SW480 (cell line): ENCODE results near the gene ETF1.
"Not testable (repeated sequence)": the region's sequence is repeated elsewhere in the genome, so short reads cannot be mapped to it uniquely, and the experiment has no call there.

ENCODE experiments used
- DNase-seq: peaks from one replicate; pipeline ENCODE4 v3.0.0-alpha.2; 2016; ENCODE audit warnings: low spot score

ETF1 gene

GRCh38 chr5:138528744-138529469 is 14.1 kb downstream of the ETF1 start:
- DNase-seq: no peak

- DNase-seq: no peak
Observed at GRCh38 chr5:138528208-138528607, 14.8 kb downstream of the ETF1 start.

DNA sequence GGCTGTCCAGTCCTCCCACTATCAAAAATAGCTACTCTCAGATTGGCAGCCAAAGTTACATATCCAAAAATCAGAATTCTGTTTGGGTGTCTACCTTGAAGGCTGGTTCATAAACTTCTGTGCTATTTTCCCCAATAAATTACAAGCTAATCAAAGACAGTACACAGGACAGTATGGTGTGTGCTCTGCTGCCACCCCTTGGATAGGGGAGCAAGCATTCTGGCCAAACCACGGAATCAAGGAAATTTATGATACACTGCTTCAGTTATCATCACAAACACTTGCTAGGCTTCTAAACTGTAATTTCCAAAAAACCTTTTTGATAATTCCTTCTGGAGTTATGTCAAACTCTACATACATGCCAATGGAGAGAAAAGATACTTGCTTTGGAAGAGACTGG is 15.9 kb downstream of the ETF1 start:
- no peak for DNase-seq

DNA sequence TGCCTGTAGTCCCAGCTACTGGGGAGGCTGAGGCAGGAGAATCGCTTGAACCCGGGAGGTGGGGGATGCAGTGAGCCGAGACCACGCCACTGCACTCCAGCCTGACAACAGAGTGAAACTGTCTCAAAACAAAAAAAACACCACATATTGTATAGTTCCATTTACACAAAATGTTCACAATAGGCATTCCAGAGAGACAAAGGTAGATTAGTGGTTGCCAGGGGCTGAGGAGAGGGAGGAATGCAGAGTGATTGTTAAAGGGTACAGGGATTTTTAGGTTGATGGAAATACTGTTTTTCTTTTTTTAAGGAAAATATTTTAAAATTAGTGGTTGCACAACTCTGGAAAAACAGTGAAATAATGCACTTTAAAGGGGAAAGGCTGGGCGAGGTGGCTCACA is 19.6 kb downstream of the ETF1 start:
- no peak for DNase-seq

DNA sequence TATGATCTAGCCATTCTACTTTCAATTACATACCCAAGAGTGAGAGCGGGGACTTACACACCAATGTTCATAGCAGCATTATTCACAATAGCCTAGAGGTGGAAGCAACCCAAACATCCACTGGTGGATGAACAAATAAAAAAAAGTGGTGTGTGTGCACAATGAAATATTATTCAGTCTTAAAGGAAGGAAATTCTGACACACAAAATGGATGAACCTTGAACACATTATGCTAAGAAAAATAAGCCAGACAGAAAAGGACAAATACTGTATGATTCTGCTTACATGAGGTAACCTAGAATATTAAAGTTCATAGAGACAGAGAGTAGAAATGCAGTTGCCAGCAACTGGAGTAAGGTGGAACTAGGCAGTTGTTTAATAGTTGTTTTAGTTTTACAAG is 22.1 kb downstream of the ETF1 start:
- no peak for DNase-seq

DNA sequence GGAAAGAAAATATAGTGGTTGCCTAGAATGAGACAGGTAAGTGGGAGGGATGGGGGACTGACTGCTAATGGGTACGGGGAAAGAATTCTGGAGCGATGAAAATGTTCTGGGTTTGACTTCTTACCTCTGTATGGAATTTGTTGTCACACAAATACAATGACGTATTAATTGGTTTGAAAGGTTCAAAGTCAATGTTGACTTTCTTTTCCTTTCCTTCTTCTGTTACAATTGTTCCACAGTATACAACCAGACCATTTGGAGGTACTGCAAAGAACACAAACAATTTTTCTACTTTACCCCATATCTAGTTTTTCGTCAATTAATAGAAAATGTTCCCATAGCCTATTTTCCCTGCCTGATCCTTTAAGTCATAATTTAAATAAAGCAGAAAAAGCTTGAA is 25.6 kb downstream of the ETF1 start:
- DNase-seq: no peak

DNA sequence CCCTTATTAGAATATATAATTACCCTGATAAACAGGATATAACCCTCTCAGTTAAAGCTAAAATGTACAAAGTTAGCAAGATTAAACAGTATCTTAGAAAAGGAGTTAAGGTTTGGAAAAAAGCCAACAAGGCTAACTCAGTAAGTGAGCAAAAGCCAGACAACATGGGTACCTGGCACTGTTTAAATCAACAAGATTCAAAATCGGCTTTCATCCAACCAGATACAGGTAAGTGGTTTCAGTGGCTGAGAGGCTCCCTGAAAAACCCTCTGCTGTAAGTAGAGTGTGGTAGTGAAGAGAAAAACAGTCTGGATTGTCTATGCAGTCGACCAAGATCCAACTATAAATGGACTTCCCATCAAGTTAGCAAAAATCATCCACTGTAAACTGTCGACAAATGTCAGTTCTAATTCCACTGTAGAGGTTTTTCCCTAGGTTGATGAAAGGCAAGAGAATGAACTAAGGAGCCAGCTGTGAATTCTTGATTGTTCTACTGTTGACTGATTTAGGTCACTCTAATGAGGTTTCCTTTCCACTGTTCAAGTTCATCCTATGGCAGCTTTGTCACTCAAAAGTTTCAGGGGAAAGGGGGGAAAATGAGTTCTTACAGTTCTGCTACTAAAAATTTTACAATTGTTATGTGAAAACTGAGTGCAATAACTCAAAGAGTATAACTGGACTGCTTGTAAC is 27.3 kb downstream of the ETF1 start:
- DNase-seq: no peak

GRCh38 chr5:138514021-138514420 is 29.0 kb downstream of the ETF1 start:
- DNase-seq: no peak

GRCh38 chr5:138508958-138509357 is 34.1 kb downstream of the ETF1 start:
- no peak for DNase-seq

DNA sequence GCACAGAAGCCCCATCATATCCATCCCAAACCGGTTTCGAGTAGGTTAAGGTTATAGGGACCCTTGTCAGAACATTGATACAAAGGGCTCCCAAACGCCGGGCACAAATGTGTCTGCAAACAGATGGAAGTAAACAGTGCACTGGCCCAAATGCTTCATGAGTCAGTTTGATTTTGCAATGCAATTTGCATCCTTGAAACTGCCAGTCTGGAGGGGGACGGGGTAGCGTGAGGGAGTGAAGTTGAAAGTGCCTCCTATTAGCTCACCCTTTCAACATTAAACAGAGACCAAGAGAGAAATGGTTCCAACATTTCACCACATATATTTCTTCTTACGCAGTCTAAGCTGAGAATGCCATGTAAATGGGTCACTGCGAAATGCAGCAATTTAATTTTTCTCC is 35.6 kb downstream of the ETF1 start:
- not testable (repeated sequence) for DNase-seq

GRCh38 chr5:138506370-138507306 is 36.4 kb downstream of the ETF1 start:
- no peak for DNase-seq

- no peak for DNase-seq
Observed at GRCh38 chr5:138504799-138505198, 38.2 kb downstream of the ETF1 start.

- peak; percentile 77 for DNase-seq
Observed at GRCh38 chr5:138503487-138504270, 39.4 kb downstream of the ETF1 start.

GRCh38 chr5:138502521-138502920 is 40.5 kb downstream of the ETF1 start:
- DNase-seq: no peak

- no peak for DNase-seq
Observed at GRCh38 chr5:138502121-138502520, 40.9 kb downstream of the ETF1 start.

GRCh38 chr5:138498376-138498775 is 44.7 kb downstream of the ETF1 start:
- DNase-seq: no peak

GRCh38 chr5:138495351-138495750 is 47.7 kb downstream of the ETF1 start:
- DNase-seq: no peak

DNA sequence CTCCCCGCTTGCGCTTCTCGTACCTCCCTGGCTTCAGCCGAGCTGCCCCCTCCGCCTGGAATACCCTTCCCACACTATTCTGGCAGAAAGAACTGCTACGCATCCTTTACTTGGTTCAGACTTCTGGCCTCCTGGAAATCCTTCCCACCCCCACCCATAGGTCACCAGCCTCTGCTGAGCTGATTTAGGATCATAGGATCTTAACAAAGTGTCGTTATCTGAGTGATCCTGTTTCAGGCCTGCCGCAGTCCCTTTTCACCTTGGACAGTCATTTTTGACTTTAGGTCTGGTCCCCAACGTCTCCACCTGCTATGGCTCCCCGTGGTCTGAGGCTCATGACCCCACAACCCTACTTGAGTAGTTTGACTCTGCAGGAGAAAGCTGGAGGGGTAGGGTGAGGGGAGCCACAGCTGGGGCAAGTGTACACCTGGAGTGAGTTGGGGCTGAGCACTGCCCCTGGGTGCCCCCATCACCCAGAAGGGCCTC is 50.4 kb downstream of the ETF1 start:
- DNase-seq: no peak

DNA sequence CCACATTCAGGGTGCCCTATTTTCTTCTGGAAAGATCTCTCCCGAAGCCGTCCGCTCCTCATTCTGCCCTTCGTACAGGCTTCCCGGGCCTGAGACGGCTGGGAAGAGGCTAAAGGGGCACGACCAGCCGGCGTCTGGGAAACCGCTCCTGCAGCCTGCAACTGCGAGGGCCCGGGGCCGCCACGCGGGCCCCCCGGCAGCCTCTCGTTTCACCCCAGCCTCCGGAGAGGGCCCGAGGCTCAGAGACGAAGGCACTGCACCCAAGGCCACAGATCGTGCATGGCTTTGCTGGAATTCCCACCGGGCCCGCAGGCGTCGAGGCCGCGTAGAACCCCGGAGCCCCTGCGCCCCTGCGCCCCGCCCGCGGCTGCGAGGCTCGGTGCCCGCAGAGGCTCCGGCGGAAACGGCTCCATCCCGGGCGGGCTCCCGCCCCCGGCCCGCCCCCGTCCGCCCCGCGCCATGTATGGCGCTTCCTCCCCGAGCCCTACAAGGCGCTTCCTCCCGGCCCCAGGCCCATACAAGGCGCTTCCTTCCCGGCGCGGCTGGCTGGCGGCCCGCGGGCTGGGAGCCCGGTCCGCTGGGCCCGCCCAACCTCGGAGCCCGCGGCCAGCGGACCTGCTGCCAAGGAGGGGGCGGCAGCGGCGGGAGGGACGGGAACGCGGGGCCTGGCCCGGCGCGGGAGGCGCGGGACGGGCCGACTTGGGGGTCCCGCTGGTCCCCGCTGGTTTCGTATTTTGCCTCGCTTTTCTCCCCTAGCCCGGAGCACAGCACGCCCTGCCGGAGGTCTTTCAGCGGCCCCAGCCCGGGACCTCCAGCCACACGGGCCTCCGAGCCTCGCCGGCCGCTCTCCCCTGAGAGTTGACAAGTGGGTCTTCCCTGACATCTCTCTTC is 51.1 kb downstream of the ETF1 start:
- peak; percentile 87 for DNase-seq

DNA sequence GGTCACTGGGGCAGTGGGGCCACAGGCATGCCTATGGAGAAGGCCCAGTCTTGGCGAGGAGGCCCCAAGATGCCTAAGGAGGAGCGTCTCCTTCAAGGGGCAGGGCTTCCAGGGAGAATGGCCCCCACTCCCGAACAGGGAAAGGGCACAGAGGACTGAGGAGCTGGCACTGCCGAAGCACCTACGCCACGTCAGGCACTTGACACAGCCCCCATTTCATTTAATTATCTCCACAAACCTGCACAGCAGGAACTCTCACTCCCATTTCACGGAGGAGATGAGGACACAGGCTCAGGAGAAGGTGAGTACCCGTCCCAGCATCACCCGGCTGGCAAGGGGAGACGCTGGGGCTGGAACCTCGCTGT is 51.8 kb downstream of the ETF1 start:
- no peak for DNase-seq
